ENCODE data around the gene ULK4.

The ULK4 gene

GRCh38 chr3:41612853-41613252, 349.1 kb downstream of the ULK4 start:
- TF ChIP-seq CTCF (IDR thresholded peaks at IDR 0.05; ENCODE audit: borderline replicate concordance, insufficient read depth, low read depth, low read length), result no peak
- no peak overlapping the region for H3K4me3 ChIP-seq (ENCODE audit: low read depth, low read length)

- no peak for TF ChIP-seq CTCF (IDR thresholded peaks at IDR 0.05; ENCODE audit: borderline replicate concordance, insufficient read depth, low read depth, low read length)
- no peak overlapping the region for H3K4me3 ChIP-seq (ENCODE audit: low read depth, low read length)
These were observed 350.9 kb downstream of the ULK4 start for GRCh38 chr3:41611008-41611407.

GRCh38 chr3:41608347-41608746, 353.6 kb downstream of the ULK4 start:
- no peak for TF ChIP-seq CTCF (IDR thresholded peaks at IDR 0.05; ENCODE audit: borderline replicate concordance, insufficient read depth, low read depth, low read length)
- no peak overlapping the region for H3K4me3 ChIP-seq (ENCODE audit: low read depth, low read length)

- no peak for TF ChIP-seq CTCF (IDR thresholded peaks at IDR 0.05; ENCODE audit: borderline replicate concordance, insufficient read depth, low read depth, low read length)
- no peak overlapping the region for H3K4me3 ChIP-seq (ENCODE audit: low read depth, low read length)
These were observed 358.1 kb downstream of the ULK4 start for GRCh38 chr3:41603807-41604206.

- TF ChIP-seq CTCF (IDR thresholded peaks at IDR 0.05; ENCODE audit: borderline replicate concordance, insufficient read depth, low read depth, low read length), result no peak
- no peak overlapping the region for H3K4me3 ChIP-seq (ENCODE audit: low read depth, low read length)
These were observed 359.8 kb downstream of the ULK4 start for GRCh38 chr3:41602121-41602520.

- TF ChIP-seq CTCF (IDR thresholded peaks at IDR 0.05; ENCODE audit: borderline replicate concordance, insufficient read depth, low read depth, low read length), result no peak
These were observed 360.4 kb downstream of the ULK4 start for GRCh38 chr3:41601404-41601987.

GRCh38 chr3:41600616-41601015, 361.3 kb downstream of the ULK4 start:
- no peak for TF ChIP-seq CTCF (IDR thresholded peaks at IDR 0.05; ENCODE audit: borderline replicate concordance, insufficient read depth, low read depth, low read length)
- no peak overlapping the region for H3K4me3 ChIP-seq (ENCODE audit: low read depth, low read length)

More at GRCh38 chr3:41601404-41601987, 360.4 kb downstream of the ULK4 start:
- H3K4me3 ChIP-seq (ENCODE audit: low read depth, low read length), result no peak overlapping the region
